IMR-90 (cell line): ENCODE data around the gene ATPAF1. TPM values are rescaled to one million over a fixed set of nuclear protein-coding genes. Genes with fewer than 3 reads are reported as not detected.

Experiments
- ATAC-seq: fragments of 200-7000 bp; cut with Tn5 transposase; 2 replicates; pipeline ENCODE4 v1.9.1; 2020; ENCODE audit warnings: low read depth, mild to moderate bottlenecking, moderate library complexity
- BruUV-seq: library from RNA; stranded (reverse); fragments of 400-500 nt; replicated peaks from 2 replicates; lab custom pipeline; 2021; lab: Mats Ljungman, UMichigan
- CTCF ChIA-PET: fragments of 300-600 bp; formaldehyde crosslinking; extraction: SDS; loops from one replicate; lab custom pipeline; 2021; ENCODE audit warnings: antibody characterized with exemption; lab: Yijun Ruan, JAX
- POLR2A ChIA-PET: fragments of 300-600 bp; sonication (Branson Sonifier 250); formaldehyde crosslinking; loops from one replicate; lab custom pipeline; 2022; ENCODE audit warnings: antibody characterized with exemption; ENCODE audit not compliant: unreplicated experiment; lab: Charles Lee
- DNase-seq: peaks from one replicate; pipeline ENCODE4 v3.0.0; 2013
- H2AFZ ChIP-seq: replicated peaks from 2 replicates; pipeline ENCODE3; 2013; ENCODE audit warnings: low read length, mild to moderate bottlenecking; ENCODE audit not compliant: poor library complexity
- H2AK5ac ChIP-seq: 2 replicates; pipeline ENCODE4 v1.6.1; 2013; ENCODE audit warnings: low read depth, low read length, inconsistent platforms
- H2AK9ac ChIP-seq: replicated peaks from 2 replicates; pipeline ENCODE3; 2013; ENCODE audit warnings: mild to moderate bottlenecking, low read depth, low read length, moderate library complexity; ENCODE audit not compliant: poor library complexity
- H2BK120ac ChIP-seq: 2 replicates; pipeline ENCODE4 v1.6.1; 2013; ENCODE audit warnings: low read depth, low read length, inconsistent platforms
- H2BK15ac ChIP-seq: 3 replicates; pipeline ENCODE4 v1.6.1; 2013; ENCODE audit warnings: low read depth, low read length, inconsistent platforms
- H2BK20ac ChIP-seq: 2 replicates; pipeline ENCODE4 v1.6.1; 2013; ENCODE audit warnings: low read depth, mild to moderate bottlenecking, inconsistent platforms, low read length, moderate library complexity
- H2BK5ac ChIP-seq: 2 replicates; pipeline ENCODE4 v1.6.1; 2013; ENCODE audit warnings: mild to moderate bottlenecking, low read depth, low read length, inconsistent platforms; ENCODE audit not compliant: poor library complexity, severe bottlenecking
- H3K14ac ChIP-seq: replicated peaks from 2 replicates; pipeline ENCODE4 v1.6.1; 2013; ENCODE audit warnings: low read depth, low read length, inconsistent platforms
- H3K18ac ChIP-seq: 2 replicates; pipeline ENCODE4 v1.6.1; 2013; ENCODE audit warnings: low read depth, low read length, control low read depth
- H3K23ac ChIP-seq: 2 replicates; pipeline ENCODE4 v1.6.1; 2013; ENCODE audit warnings: low read depth, low read length, inconsistent platforms
- H3K27ac ChIP-seq: 2 replicates; pipeline ENCODE4 v1.5.1; 2013; ENCODE audit warnings: mild to moderate bottlenecking, control low read depth, low read length; ENCODE audit not compliant: insufficient read depth
- H3K27me3 ChIP-seq: 2 replicates; pipeline ENCODE4 v1.6.1; 2013; ENCODE audit warnings: low read length; ENCODE audit not compliant: control insufficient read depth, insufficient read depth
- H3K36me3 ChIP-seq: 2 replicates; pipeline ENCODE4 v1.6.1; 2013; ENCODE audit warnings: low read length, mixed read lengths; ENCODE audit not compliant: control insufficient read depth, insufficient read depth
- H3K4ac ChIP-seq: 2 replicates; pipeline ENCODE4 v1.6.1; 2013; ENCODE audit warnings: low read depth, low read length, inconsistent platforms
- H3K4me1 ChIP-seq: 2 replicates; pipeline ENCODE4 v1.6.1; 2013; ENCODE audit warnings: low read length, mixed read lengths; ENCODE audit not compliant: control insufficient read depth, insufficient read depth
- H3K4me2 ChIP-seq: 2 replicates; pipeline ENCODE4 v1.6.1; 2013; ENCODE audit warnings: low read depth, mild to moderate bottlenecking, control low read depth, low read length, moderate library complexity
- H3K4me3 ChIP-seq: 2 replicates; pipeline ENCODE4 v1.5.1; 2013; ENCODE audit warnings: low read depth, mild to moderate bottlenecking, control low read depth, low read length, moderate library complexity; ENCODE audit not compliant: insufficient read depth
- H3K56ac ChIP-seq: 2 replicates; pipeline ENCODE4 v1.6.1; 2013; ENCODE audit warnings: low read length, inconsistent platforms; ENCODE audit not compliant: insufficient read depth; ENCODE audit errors: extremely low read depth
- H3K79me1 ChIP-seq, 2 experiments: 2 replicates each; pipeline ENCODE4 v1.6.1; 2013; ENCODE audit warnings: low read length in 2 of 2, inconsistent platforms in 1 of 2, low read depth in 1 of 2
- H3K9ac ChIP-seq: 2 replicates; pipeline ENCODE4 v1.6.1; 2013; ENCODE audit warnings: low read depth, low read length, control low read depth
- H3K9me1 ChIP-seq: 2 replicates; pipeline ENCODE4 v1.6.1; 2013; ENCODE audit warnings: low read length, inconsistent platforms; ENCODE audit not compliant: insufficient read depth
- H3K9me3 ChIP-seq: 2 replicates; pipeline ENCODE4 v1.6.1; 2013; ENCODE audit warnings: low read length; ENCODE audit not compliant: control insufficient read depth, insufficient read depth
- H4K20me1 ChIP-seq: 2 replicates; pipeline ENCODE4 v1.6.1; 2013; ENCODE audit warnings: low read length, inconsistent platforms; ENCODE audit not compliant: insufficient read depth
- H4K5ac ChIP-seq: 2 replicates; pipeline ENCODE4 v1.6.1; 2013; ENCODE audit warnings: mild to moderate bottlenecking, low read depth, low read length, control low read depth
- H4K8ac ChIP-seq, 2 experiments: 2 replicates each; pipeline ENCODE4 v1.6.1; 2013; ENCODE audit warnings: low read depth in 2 of 2, low read length in 2 of 2, control low read depth in 1 of 2, inconsistent platforms in 1 of 2
- H4K91ac ChIP-seq: 2 replicates; pipeline ENCODE4 v1.6.1; 2013; ENCODE audit warnings: low read depth, low read length, inconsistent platforms; ENCODE audit not compliant: insufficient read depth
- BHLHE40 ChIP-seq: fragments of 150-350 bp; IDR thresholded peaks from 2 replicates; pipeline ENCODE4 v1.6.1; 2016; ENCODE audit warnings: mild to moderate bottlenecking, low read depth, low read length
- CEBPB ChIP-seq: IDR thresholded peaks from 2 replicates; pipeline ENCODE4 v1.6.1; 2012; ENCODE audit warnings: low read depth, low read length, improper control_type of control experiment
- CHD1 ChIP-seq: IDR thresholded peaks from 2 replicates; pipeline ENCODE4 v1.6.1; 2012; ENCODE audit warnings: low read depth, low read length, improper control_type of control experiment
- ELK1 ChIP-seq: fragments of 150-350 bp; IDR thresholded peaks from 2 replicates; pipeline ENCODE4 v1.6.1; 2016; ENCODE audit warnings: low read depth, mild to moderate bottlenecking, low read length, moderate library complexity, borderline replicate concordance
- FOS ChIP-seq: fragments of 150-350 bp; IDR thresholded peaks from 2 replicates; pipeline ENCODE4 v1.6.1; 2016; ENCODE audit warnings: low read depth, low read length
- MXI1 ChIP-seq: IDR thresholded peaks from 2 replicates; pipeline ENCODE4 v1.6.1; 2012; ENCODE audit warnings: low read depth, mild to moderate bottlenecking, low read length, moderate library complexity, borderline replicate concordance
- NFE2L2 ChIP-seq: fragments of 150-350 bp; IDR thresholded peaks from 2 replicates; pipeline ENCODE4 v1.6.1; 2016; ENCODE audit warnings: low read depth, mild to moderate bottlenecking, low read length
- POLR2A ChIP-seq: IDR thresholded peaks from 2 replicates; pipeline ENCODE4 v1.6.1; 2012; ENCODE audit warnings: mild to moderate bottlenecking, low read depth, low read length
- RAD21 ChIP-seq: IDR thresholded peaks from 2 replicates; pipeline ENCODE4 v1.6.1; 2012; ENCODE audit warnings: low read length, improper control_type of control experiment
- RFX5 ChIP-seq: IDR thresholded peaks from 2 replicates; pipeline ENCODE4 v1.8.0; 2012; ENCODE audit warnings: low read depth, mild to moderate bottlenecking, low read length, moderate library complexity
- dilution Hi-C: fragments of 300-500 bp; cut with HindIII; formaldehyde crosslinking; loops from one replicate; pipeline ENCODE4 v1.14.3; 2018; ENCODE audit warnings: low sequenced_read_pairs; ENCODE audit not compliant: unreplicated experiment
- in situ Hi-C: fragments of 300-500 bp; cut with MboI; formaldehyde crosslinking; loops from 3 replicates; pipeline ENCODE4 v1.14.3; 2019; ENCODE audit warnings: low sequenced_read_pairs, inconsistent platforms, mixed read lengths
- intact Hi-C: fragments of 100-400 bp; cut with micrococcal nuclease; formaldehyde crosslinking; loops from 2 replicates; pipeline ENCODE4 v1.10.0; 2022
- polyA plus RNA-seq, 3 experiments: library from polyadenylated mRNA; depleted of rRNA; stranded (reverse); fragments of >200 nt; gene quantifications; 2 replicates each; pipeline ENCODE4 v1.2.3, GENCODE V29; 2012; ENCODE audit warnings: low replicate concordance in 1 of 3
- total RNA-seq: library from RNA; depleted of rRNA; stranded (reverse); fragments of >200 nt; gene quantifications from 2 replicates; pipeline ENCODE4 v1.2.3, GENCODE V29; 2012
- TF ChIP-seq, protein P1 (sequence below): conservative IDR thresholded peaks from 2 replicates; pipeline ENCODE4 v1.5.1; 2012; ENCODE audit warnings: mild to moderate bottlenecking, low read depth, low read length, improper control_type of control experiment

Gene ATPAF1
- total and polyA plus RNA-seq, 2 of the 4 experiments (the other 2 are of a cell fraction) = 55.5 to 80.3 TPM

DNA sequence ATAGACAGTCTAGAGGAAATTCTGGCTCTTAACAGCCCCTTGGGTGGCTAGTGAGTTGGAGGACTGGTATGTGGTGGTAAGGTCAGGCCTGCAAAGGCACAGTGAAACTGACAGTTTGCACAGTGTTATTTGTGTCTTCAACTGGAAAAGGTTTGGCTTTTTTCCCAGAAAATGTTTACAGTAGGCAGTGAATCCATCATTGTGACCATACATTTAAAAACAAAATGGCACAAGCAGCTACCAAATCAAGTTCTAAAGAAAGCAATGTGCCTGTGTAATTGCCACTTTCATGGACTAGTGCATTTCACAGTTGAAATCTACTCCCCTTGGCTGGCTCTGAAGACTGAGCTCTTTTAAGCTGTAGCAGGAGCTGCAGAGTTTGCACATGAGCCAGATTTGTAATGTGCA, 24.8 kb downstream of the ATPAF1 start:
- Histone ChIP-seq H2BK5ac (peak overlapping the region; percentile 11), H2AK5ac (no peak overlapping the region), H4K8ac (no peak overlapping the region), H3K27ac (no peak overlapping the region), H3K9me3 (no peaks in the 10 kb centered on the region), H4K5ac (no peak overlapping the region), H2BK120ac (no peak overlapping the region), H3K23ac (no peak overlapping the region), H3K18ac (no peak overlapping the region), H3K9me1 (peaks cover 3% of the 10 kb centered on the region; the same call in 1 of the 2 replicates), H2BK15ac (no peak overlapping the region), H3K4ac (no peak overlapping the region), H3K4me2 (no peak overlapping the region), H3K79me1 (0 out of 4 replicates have a peak, but pooled peaks cover 0 to 3% of the 10 kb centered on the region in 2 experiments), H4K20me1 (0 out of 2 replicates have a peak, but pooled peaks cover 3% of the 10 kb centered on the region), H2AK9ac (no peak overlapping the region), H3K27me3 (no peaks in the 10 kb centered on the region), H3K9ac (no peak overlapping the region), H2AFZ (no peak overlapping the region), H3K4me1 (peaks cover 4% of the 10 kb centered on the region; the same call in 1 of the 2 replicates), H3K56ac (no peak overlapping the region), H4K91ac (no peak overlapping the region), H3K14ac (no peak overlapping the region), H3K36me3 (peaks cover 3% of the 10 kb centered on the region), H3K4me3 (no peak overlapping the region), H2BK20ac (no peak overlapping the region)
- ChIA-PET POLR2A (no interaction called here), CTCF (interaction anchor here (1.0 kb wide), 1 partner anchor 23 kb away, joined by 4 read pairs; no protein-coding TSS in a partner anchor)
- ATAC-seq = peak; percentile 97
- intact Hi-C loops (no loop called here), in situ Hi-C loops (no loop called here), dilution Hi-C loops (no loop called here)
- BruUV-seq = no TSS peak
- TF ChIP-seq, protein P1, sequence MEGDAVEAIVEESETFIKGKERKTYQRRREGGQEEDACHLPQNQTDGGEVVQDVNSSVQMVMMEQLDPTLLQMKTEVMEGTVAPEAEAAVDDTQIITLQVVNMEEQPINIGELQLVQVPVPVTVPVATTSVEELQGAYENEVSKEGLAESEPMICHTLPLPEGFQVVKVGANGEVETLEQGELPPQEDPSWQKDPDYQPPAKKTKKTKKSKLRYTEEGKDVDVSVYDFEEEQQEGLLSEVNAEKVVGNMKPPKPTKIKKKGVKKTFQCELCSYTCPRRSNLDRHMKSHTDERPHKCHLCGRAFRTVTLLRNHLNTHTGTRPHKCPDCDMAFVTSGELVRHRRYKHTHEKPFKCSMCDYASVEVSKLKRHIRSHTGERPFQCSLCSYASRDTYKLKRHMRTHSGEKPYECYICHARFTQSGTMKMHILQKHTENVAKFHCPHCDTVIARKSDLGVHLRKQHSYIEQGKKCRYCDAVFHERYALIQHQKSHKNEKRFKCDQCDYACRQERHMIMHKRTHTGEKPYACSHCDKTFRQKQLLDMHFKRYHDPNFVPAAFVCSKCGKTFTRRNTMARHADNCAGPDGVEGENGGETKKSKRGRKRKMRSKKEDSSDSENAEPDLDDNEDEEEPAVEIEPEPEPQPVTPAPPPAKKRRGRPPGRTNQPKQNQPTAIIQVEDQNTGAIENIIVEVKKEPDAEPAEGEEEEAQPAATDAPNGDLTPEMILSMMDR = no peak
- TF ChIP-seq ELK1 = no peak
- TF ChIP-seq POLR2A = no peak
- TF ChIP-seq RFX5 = no peak
- no peak for TF ChIP-seq CEBPB
- TF ChIP-seq BHLHE40 = no peak
- no peak for TF ChIP-seq RAD21
- no peak for TF ChIP-seq MXI1
- TF ChIP-seq NFE2L2 = no peak
- TF ChIP-seq CHD1 = no peak
- no peak for TF ChIP-seq FOS
- DNase-seq = peak; percentile 89
